K562 (cell line): Measurements from ENCODE around the gene SH3D19. TPM values are rescaled to one million over a fixed set of nuclear protein-coding genes. Genes with fewer than 3 reads are reported as not detected.
A peak's percentile ranks its signal among the peaks of the same experiment; 100 is the strongest.

Experiments used
- ATAC-seq: fragments of 200-7000 bp; cut with Tn5 transposase; 3 replicates; pipeline ENCODE4 v1.9.1; 2020; ENCODE audit warnings: moderate library complexity
- BruUV-seq: library from RNA; stranded (reverse); fragments of 400-500 nt; replicated peaks from 2 replicates; lab custom pipeline; 2021; lab: Mats Ljungman, UMichigan
- CTCF ChIA-PET: fragments of 300-600 bp; formaldehyde crosslinking; extraction: SDS; loops from one replicate; lab custom pipeline; 2021; ENCODE audit warnings: low intra/inter-chr PET ratio; lab: Yijun Ruan, JAX
- POLR2A ChIA-PET: fragments of 300-600, 350-650 bp; sonication (Branson Sonifier 250); formaldehyde crosslinking; extraction: SDS; loops from one replicate; lab custom pipeline; 2021; ENCODE audit warnings: antibody characterized with exemption, inconsistent platforms; lab: Yijun Ruan, JAX
- DNase-seq, 4 experiments: peaks; one replicate each; pipeline versions ENCODE4 v3.0.0 to v3.0.0-alpha.2; 2011 to 2018; ENCODE audit warnings: low spot score in 3 of 4, mixed read lengths in 3 of 4; ENCODE audit errors: extremely low read depth in 1 of 4
- FAIRE-seq: peaks from 2 replicates; lab custom pipeline; 2011; peaks lifted over from hg19 to GRCh38; lab: Jason Lieb, UNC
- H2AFZ ChIP-seq: 2 replicates; pipeline ENCODE4 v1.6.0; 2011; ENCODE audit warnings: low read depth, low read length, control low read depth, inconsistent platforms
- H3K27ac ChIP-seq: fragments of 200-600 bp; 3 replicates; pipeline ENCODE4 v1.8.0; 2011; ENCODE audit warnings: low read depth, mild to moderate bottlenecking, control low read depth, inconsistent platforms, low read length, moderate library complexity, mixed read lengths; ENCODE audit errors: extremely low read depth
- H3K27me3 ChIP-seq, 2 experiments: fragments of 300-600 bp in 1 of 2; 2 replicates in 1 of 2; 3 replicates in 1 of 2; pipeline versions ENCODE4 v1.6.0 to v1.8.0; 2011; ENCODE audit warnings: inconsistent platforms in 2 of 2, low read length in 2 of 2, mild to moderate bottlenecking in 1 of 2, mixed read lengths in 1 of 2, moderate library complexity in 1 of 2; ENCODE audit not compliant: control insufficient read depth in 2 of 2, insufficient read depth in 2 of 2
- H3K36me3 ChIP-seq: fragments of 300-600 bp; 3 replicates; pipeline ENCODE4 v1.8.0; 2011; ENCODE audit warnings: mild to moderate bottlenecking, low read length, inconsistent platforms; ENCODE audit not compliant: control insufficient read depth, insufficient read depth
- H3K4me1 ChIP-seq, 2 experiments: fragments of 200-600 bp in 1 of 2; replicated peaks in 1 of 2; 2 replicates in 1 of 2; 3 replicates in 1 of 2; pipeline versions ENCODE4 v1.5.1 to v1.8.0; 2011; ENCODE audit warnings: inconsistent platforms in 2 of 2, low read length in 2 of 2, mild to moderate bottlenecking in 1 of 2, mixed read lengths in 1 of 2, moderate library complexity in 1 of 2; ENCODE audit not compliant: control insufficient read depth in 2 of 2, insufficient read depth in 2 of 2
- H3K4me2 ChIP-seq: 2 replicates; pipeline ENCODE4 v1.6.1; 2011; ENCODE audit warnings: low read length, control low read depth, inconsistent platforms, mixed read lengths; ENCODE audit not compliant: insufficient read depth
- H3K4me3 ChIP-seq: fragments of 200-600 bp; sonication (generic), shearing (Covaris generic); 2 replicates; pipeline ENCODE4 v1.5.1; 2016; ENCODE audit warnings: control low read depth, inconsistent platforms
- H3K79me2 ChIP-seq: fragments of 200-600 bp; 3 replicates; pipeline ENCODE4 v1.8.0; 2011; ENCODE audit warnings: low read length, inconsistent platforms; ENCODE audit not compliant: control insufficient read depth, insufficient read depth
- H3K9ac ChIP-seq, 2 experiments: 2 replicates each; pipeline versions ENCODE4 v1.6.0 to v1.6.1; 2011; ENCODE audit warnings: low read depth in 2 of 2, low read length in 2 of 2, control low read depth in 1 of 2, inconsistent platforms in 1 of 2, mild to moderate bottlenecking in 1 of 2, mixed read lengths in 1 of 2; ENCODE audit not compliant: insufficient read depth in 1 of 2
- H3K9me1 ChIP-seq: one replicate; pipeline ENCODE4 v1.6.0; 2011; ENCODE audit warnings: inconsistent platforms, mild to moderate bottlenecking, low read length, moderate library complexity; ENCODE audit not compliant: control insufficient read depth, insufficient read depth
- H3K9me3 ChIP-seq: replicated peaks from 2 replicates; pipeline ENCODE4 v1.5.1; 2011; ENCODE audit warnings: low read depth, low read length, inconsistent platforms; ENCODE audit not compliant: control insufficient read depth, insufficient read depth
- H4K20me1 ChIP-seq: replicated peaks from 2 replicates; pipeline ENCODE4 v1.6.1; 2011; ENCODE audit warnings: low read length, inconsistent platforms, mixed read lengths; ENCODE audit not compliant: control insufficient read depth, insufficient read depth
- CEBPB ChIP-seq: fragments of 450-650 bp; IDR thresholded peaks from 2 replicates; pipeline ENCODE4 v1.6.1; 2016; ENCODE audit warnings: missing genetic modification characterization, missing compliant biosample characterization
- HDAC3 ChIP-seq: fragments of 450-650 bp; IDR thresholded peaks from 2 replicates; pipeline ENCODE4 v1.6.1; 2018; ENCODE audit warnings: borderline replicate concordance, mild to moderate bottlenecking, moderate library complexity; ENCODE audit not compliant: partially characterized antibody
- HEY1 ChIP-seq: fragments of 250-450 bp; sonication (Bioruptor Pico); IDR thresholded peaks from 2 replicates; pipeline ENCODE4 v1.5.0; 2020; ENCODE audit warnings: mild to moderate bottlenecking, moderate library complexity, borderline replicate concordance
- HMGN3 ChIP-seq: IDR thresholded peaks from 2 replicates; pipeline ENCODE4 v1.6.1; 2011; ENCODE audit warnings: borderline replicate concordance, low read depth, mild to moderate bottlenecking, mixed read lengths, low read length; ENCODE audit not compliant: insufficient read length; ENCODE audit errors: extremely low read depth
- HOXB6 ChIP-seq: fragments of 250-450 bp; sonication (Bioruptor Pico); IDR thresholded peaks from 2 replicates; pipeline ENCODE4 v1.5.1; 2022; ENCODE audit warnings: mild to moderate bottlenecking, borderline replicate concordance
- IRF1 ChIP-seq: sonication (generic); formaldehyde crosslinking; IDR thresholded peaks from 2 replicates; pipeline ENCODE4 v1.8.0; 2022; ENCODE audit warnings: missing genetic modification reagents, mild to moderate bottlenecking, borderline replicate concordance
- KAT2B ChIP-seq: IDR thresholded peaks from one replicate; pipeline ENCODE4 v1.6.1; 2012; ENCODE audit warnings: low read depth, mild to moderate bottlenecking, control low read depth, inconsistent platforms, low read length, moderate library complexity
- MYC ChIP-seq, 2 experiments: fragments of 250-450 bp in 1 of 2; sonication (Bioruptor Pico) in 1 of 2; IDR thresholded peaks; 2 replicates each; pipeline versions ENCODE4 v1.5.1 to v1.6.1; 2012 to 2021; ENCODE audit warnings: low read depth in 2 of 2, borderline replicate concordance in 1 of 2, improper control_type of control experiment in 1 of 2, low read length in 1 of 2, mild to moderate bottlenecking in 1 of 2, moderate library complexity in 1 of 2
- SIRT6 ChIP-seq: IDR thresholded peaks from one replicate; pipeline ENCODE4 v1.6.1; 2012; ENCODE audit warnings: low read depth, mild to moderate bottlenecking, control low read depth, inconsistent platforms, low read length, moderate library complexity
- THRAP3 ChIP-seq: fragments of 450-650 bp; IDR thresholded peaks from 2 replicates; pipeline ENCODE4 v1.6.1; 2016; ENCODE audit warnings: mild to moderate bottlenecking, inconsistent platforms, borderline replicate concordance
- ZBTB8A ChIP-seq: fragments of 450-650 bp; IDR thresholded peaks from 2 replicates; pipeline ENCODE4 v1.6.1; 2018; ENCODE audit warnings: mild to moderate bottlenecking, moderate library complexity; ENCODE audit not compliant: partially characterized antibody
- ZNF253 ChIP-seq: fragments of 250-450 bp; sonication (Bioruptor Pico); conservative IDR thresholded peaks from 2 replicates; pipeline ENCODE4 v1.6.1; 2021; ENCODE audit warnings: mild to moderate bottlenecking
- ZNF639 ChIP-seq, 2 experiments: fragments of 200-800 bp in 1 of 2; sonication (Bioruptor generic) in 1 of 2; sonication (generic) in 1 of 2; formaldehyde crosslinking in 1 of 2; IDR thresholded peaks in 1 of 2; conservative IDR thresholded peaks in 1 of 2; 2 replicates each; pipeline versions ENCODE4 v1.5.0 to v1.6.1; 2016 to 2020; ENCODE audit warnings: missing compliant biosample characterization in 1 of 2, missing genetic modification characterization in 1 of 2, missing genetic modification reagents in 1 of 2
- WGBS: fragments of 100-300 bp; shearing (Covaris generic); methylation state at CpG from one replicate; pipeline ENCODE4 v1.1.6; 2016; ENCODE audit warnings: low coverage, mixed read lengths; ENCODE audit not compliant: insufficient coverage; ENCODE audit errors: missing lambda C conversion rate; 5-methylcytosine and 5-hydroxymethylcytosine counted together
- in situ Hi-C: fragments of 300-500 bp; cut with MboI; formaldehyde crosslinking; loops from 4 replicates; pipeline ENCODE4 v1.15.0; 2018; ENCODE audit warnings: inconsistent platforms, mixed read lengths
- intact Hi-C: fragments of 100-400 bp; cut with micrococcal nuclease; formaldehyde crosslinking; loops from 2 replicates; pipeline ENCODE4 v1.14.2; 2022
- polyA plus RNA-seq, 8 experiments: library from polyadenylated mRNA; depleted of rRNA in 4 of 8; stranded (reverse) in 5 of 8; unstranded in 3 of 8; fragments of >200 nt; fragmentation: Nextera tagmentation in 2 of 8; fragmentation: Illumina TruSeq in 1 of 8; extraction: Ambion mirVana in 2 of 8; extraction: Trizol in 1 of 8; gene quantifications; 2 replicates each; pipeline versions ENCODE4 v1.2.1 to v1.2.3, GENCODE V29; 2011 to 2014; ENCODE audit warnings: inconsistent platforms in 1 of 8, missing spikeins in 1 of 8
- total RNA-seq, 7 experiments: library from RNA; depleted of rRNA in 6 of 7; stranded (reverse); fragments of >200 nt in 6 of 7; fragmentation: Illumina TruSeq in 2 of 7; extraction: Trizol in 2 of 7; gene quantifications; 2 replicates each; pipeline versions ENCODE4 v1.2.1 to v1.2.3, GENCODE V29; 2011 to 2021; ENCODE audit warnings: low replicate concordance in 1 of 7

Gene SH3D19
- total and polyA plus RNA-seq, 9 of the 15 experiments (the other 6 are each of a cell fraction or from before 2014, with no cell fraction given): 0.42 to 2.2 (median 1.1) TPM; not detected in 6

- Histone ChIP-seq H3K79me2 (no peaks in the 10 kb centered on the region), H3K27me3 (peaks cover 4% of the 10 kb centered on the region in 2 experiments; a peak in 1 of 5 replicates), H3K27ac (no peak overlapping the region), H4K20me1 (no peaks in the 10 kb centered on the region), H3K36me3 (no peaks in the 10 kb centered on the region), H3K4me3 (no peak overlapping the region), H2AFZ (no peak overlapping the region), H3K4me2 (no peak overlapping the region), H3K4me1 (no peaks in the 10 kb centered on the region), H3K9ac (no peak overlapping the region), H3K9me1 (no peaks in the 10 kb centered on the region), H3K9me3 (no peaks in the 10 kb centered on the region)
- in situ Hi-C loops (no loop called here), intact Hi-C loops (no loop called here)
- DNase-seq: no peak
- 3% methylated on average over 6 of the region's 6 CpGs for WGBS
- BruUV-seq: no TSS peak
- no peak for ATAC-seq
- ChIA-PET CTCF (no interaction called here), POLR2A (interaction anchor here (0.7 kb wide), 1 partner anchor 18 kb away, joined by 3 read pairs; no protein-coding TSS in a partner anchor)
- peak; percentile 6 for FAIRE-seq
- TF ChIP-seq CEBPB (tag) (no peak), HOXB6 (no peak), KAT2B (no peak), SIRT6 (no peak), IRF1 (CRISPR knock-in tag) (no peak), ZNF253 (CRISPR knock-in tag) (no peak), HDAC3 (no peak), THRAP3 (no peak), MYC (IDR thresholded peaks at IDR 0.05; ENCODE audit: low read depth, low read length) (no peak), MYC (CRISPR knock-in tag; IDR thresholded peaks at IDR 0.05; ENCODE audit: borderline replicate concordance, low read depth) (no peak), HEY1 (CRISPR knock-in tag) (no peak), HMGN3 (no peak), ZNF639 (CRISPR knock-in tag; conservative IDR thresholded peaks at IDR 0.05 in 1 of 2, IDR thresholded peaks at IDR 0.05 in 1 of 2) (no peak), ZBTB8A (no peak)
Measured at GRCh38 chr4:151202851-151203455, 122.5 kb downstream of the SH3D19 start.
